Subcutaneous adipose tissue (tissue), 4 donors: ENCODE measurements around the gene SLC26A2. TPM values are rescaled to one million over a fixed set of nuclear protein-coding genes. Genes with fewer than 3 reads are reported as not detected.

Experiments
- small RNA-seq: library from RNA; depleted of rRNA; stranded (forward); fragments of <200 nt; gene quantifications from one replicate; pipeline ENCODE3, GENCODE V24; 2016
- total RNA-seq, 4 donors: library from RNA; depleted of rRNA; stranded (reverse); fragments of >200 nt; gene quantifications; one replicate each; pipeline ENCODE4 v1.1.0, GENCODE V29; 2016
- TF ChIP-seq, protein P1 (sequence below): fragments of 450-650 bp; IDR thresholded peaks from one replicate; pipeline ENCODE4 v1.5.1; 2016; ENCODE audit warnings: low read depth, mild to moderate bottlenecking, control low read depth, antibody characterized with exemption, moderate library complexity

SLC26A2 gene
- total RNA-seq, 4 donors from 2014 or later, result 11.4 to 16.6 (median 12.7) TPM

DNA sequence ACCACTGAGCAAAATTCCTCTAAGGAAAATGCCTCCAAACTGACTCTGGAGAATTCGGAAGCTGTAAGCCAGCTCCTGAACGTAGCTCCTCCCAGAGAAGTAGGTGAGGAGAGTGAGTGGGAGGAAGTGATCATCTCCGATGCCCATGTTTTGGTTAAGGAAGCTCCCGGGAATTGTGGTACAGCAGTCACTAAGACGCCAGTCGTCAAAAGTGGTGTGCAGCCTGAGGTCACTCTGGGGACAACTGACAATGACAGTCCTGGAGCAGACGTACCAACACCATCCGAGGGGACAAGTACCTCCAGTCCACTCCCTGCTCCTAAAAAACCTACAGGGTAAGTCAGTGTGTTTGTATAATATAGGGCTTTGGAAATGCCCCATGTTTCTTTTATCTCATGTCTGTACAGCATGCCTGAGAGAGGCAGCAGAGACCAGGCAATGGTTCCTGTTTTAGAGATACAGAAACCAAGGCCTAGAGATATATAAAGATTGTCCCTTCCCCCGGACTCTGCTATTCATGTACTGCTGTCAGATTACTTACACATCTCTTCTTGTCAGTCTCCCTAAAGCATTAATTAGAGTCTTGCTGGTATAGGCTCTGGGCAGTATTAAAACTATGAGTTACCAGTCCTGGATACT, 63.9 kb downstream of the SLC26A2 start:
- TF ChIP-seq, protein P1, sequence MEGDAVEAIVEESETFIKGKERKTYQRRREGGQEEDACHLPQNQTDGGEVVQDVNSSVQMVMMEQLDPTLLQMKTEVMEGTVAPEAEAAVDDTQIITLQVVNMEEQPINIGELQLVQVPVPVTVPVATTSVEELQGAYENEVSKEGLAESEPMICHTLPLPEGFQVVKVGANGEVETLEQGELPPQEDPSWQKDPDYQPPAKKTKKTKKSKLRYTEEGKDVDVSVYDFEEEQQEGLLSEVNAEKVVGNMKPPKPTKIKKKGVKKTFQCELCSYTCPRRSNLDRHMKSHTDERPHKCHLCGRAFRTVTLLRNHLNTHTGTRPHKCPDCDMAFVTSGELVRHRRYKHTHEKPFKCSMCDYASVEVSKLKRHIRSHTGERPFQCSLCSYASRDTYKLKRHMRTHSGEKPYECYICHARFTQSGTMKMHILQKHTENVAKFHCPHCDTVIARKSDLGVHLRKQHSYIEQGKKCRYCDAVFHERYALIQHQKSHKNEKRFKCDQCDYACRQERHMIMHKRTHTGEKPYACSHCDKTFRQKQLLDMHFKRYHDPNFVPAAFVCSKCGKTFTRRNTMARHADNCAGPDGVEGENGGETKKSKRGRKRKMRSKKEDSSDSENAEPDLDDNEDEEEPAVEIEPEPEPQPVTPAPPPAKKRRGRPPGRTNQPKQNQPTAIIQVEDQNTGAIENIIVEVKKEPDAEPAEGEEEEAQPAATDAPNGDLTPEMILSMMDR, result no peak

DNA sequence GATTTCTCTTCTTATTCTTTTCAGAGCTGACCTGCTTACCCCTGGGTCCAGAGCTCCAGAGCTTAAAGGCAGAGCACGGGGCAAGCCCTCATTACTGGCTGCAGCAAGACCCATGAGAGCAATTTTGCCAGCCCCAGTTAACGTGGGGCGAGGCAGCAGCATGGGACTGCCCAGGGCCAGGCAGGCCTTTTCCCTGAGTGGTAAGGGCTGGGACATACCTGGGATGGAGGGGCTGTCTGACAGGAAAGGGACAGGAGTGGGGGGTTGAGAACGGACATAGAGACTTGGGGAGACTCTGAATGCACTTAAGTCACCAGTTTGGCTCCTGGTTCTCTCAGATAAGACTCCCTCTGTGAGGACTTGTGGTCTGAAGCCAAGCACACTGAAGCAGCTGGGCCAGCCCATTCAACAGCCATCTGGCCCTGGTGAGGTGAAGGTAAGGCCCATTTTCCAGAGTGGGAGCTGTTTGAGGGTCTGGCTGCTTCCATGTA, 66.2 kb downstream of the SLC26A2 start:
- TF ChIP-seq, protein P1, result no peak

GRCh38 chr5:150033334-150033733, 72.8 kb downstream of the SLC26A2 start:
- TF ChIP-seq, protein P1, result no peak

DNA sequence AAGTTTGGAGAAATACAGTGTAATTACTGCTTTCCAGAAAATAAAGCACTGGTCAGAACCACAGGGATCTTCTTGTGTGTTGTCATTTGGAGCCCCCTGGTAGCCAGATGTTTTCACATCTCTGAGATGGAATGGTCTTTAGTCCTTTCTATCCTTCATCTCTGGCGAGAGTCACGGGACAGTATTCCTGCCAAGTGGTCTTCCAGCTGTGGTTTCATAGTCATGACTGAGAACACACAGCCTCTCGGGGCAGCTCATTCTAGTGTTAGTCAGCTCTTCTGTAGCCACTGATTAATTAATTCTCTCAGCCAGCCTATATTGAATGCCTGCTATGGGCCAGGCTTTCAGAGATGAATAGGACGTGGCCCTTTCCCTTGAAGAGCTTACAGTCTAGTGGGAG, 74.1 kb downstream of the SLC26A2 start:
- TF ChIP-seq, protein P1, result no peak

DNA sequence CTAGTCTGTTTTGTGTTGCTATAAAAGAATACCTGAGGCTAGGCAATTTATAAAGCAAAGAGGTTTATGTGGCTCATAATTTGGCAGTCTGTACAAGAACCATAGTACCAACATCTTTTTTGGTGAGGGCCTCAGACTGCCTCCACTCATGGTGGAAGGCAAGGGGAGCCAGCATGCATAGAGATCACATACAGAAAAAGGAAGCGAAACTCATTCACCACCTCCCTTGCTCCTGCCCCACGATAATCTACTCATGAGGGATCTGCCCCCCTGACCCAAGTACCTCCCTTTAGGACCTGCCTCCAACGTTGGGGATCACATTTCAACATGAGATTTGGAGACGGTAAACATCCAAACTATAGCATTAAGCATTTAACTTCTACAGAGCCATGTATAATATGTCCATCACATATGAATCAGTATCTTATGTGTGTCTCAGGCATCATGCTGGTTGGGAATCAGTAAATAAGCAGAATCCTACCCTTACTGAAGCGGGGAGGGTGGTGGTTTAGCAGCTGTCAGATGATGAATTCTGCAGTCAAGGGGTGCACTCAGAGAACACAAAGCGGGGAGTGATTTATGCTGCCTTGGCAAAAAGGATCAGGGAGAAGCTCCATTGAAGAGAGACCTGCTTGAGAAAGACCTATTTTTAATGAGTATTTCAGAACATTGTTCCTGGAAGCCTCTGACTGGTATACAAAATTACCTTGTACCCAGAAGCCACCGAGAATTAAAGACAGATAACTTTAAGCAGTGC, 74.8 kb downstream of the SLC26A2 start:
- TF ChIP-seq, protein P1, result no peak

GRCh38 chr5:150036513-150036912, 76.0 kb downstream of the SLC26A2 start:
- TF ChIP-seq, protein P1, result no peak

Small RNA genes within 50 kb of the gene (small RNA-seq; reads per million reads assigned to genes)
- 0.49 reads per million for gene RF00019

Other genes starting within 250 kb of the SLC26A2 start
- gene PPARGC1B, start 230.4 kb upstream of the SLC26A2 start, total RNA-seq, result 1 to 10 TPM; 2.4 to 9.4 (median 4.4) TPM
- not detected for gene PDE6A, start 16.0 kb upstream of the SLC26A2 start, total RNA-seq
- 1 to 10 TPM; 2.6 to 5.7 (median 4.0) TPM for gene TIGD6, start 39.9 kb downstream of the SLC26A2 start, total RNA-seq
- 10 to 100 TPM; 23.6 to 44.6 (median 29.4) TPM for gene HMGXB3, start 40.0 kb downstream of the SLC26A2 start, total RNA-seq
- gene CSF1R, start 125.8 kb downstream of the SLC26A2 start, total RNA-seq, result 100 to 1,000 TPM in 2 of 4 donors, 10 to 100 TPM in 2; 35.2 to 152 (median 79.7) TPM
- gene PDGFRB, start 195.1 kb downstream of the SLC26A2 start, total RNA-seq, result 100 to 1,000 TPM; 148 to 225 (median 191) TPM
- not detected for gene CDX1, start 206.0 kb downstream of the SLC26A2 start, total RNA-seq
- under 1 TPM in 1 of 4 donors, not detected in 3; 0.17 TPM for gene SLC6A7, start 229.3 kb downstream of the SLC26A2 start, total RNA-seq